ENCODE results near the gene CCNQ. TPM values are rescaled to one million over a fixed set of nuclear protein-coding genes. Genes with fewer than 3 reads are reported as not detected.

Gene CCNQ
- total RNA-seq, 1 donor from 2014 or later, result 21.7 TPM

GRCh38 chrX:153571534-153571908 is 27.4 kb downstream of the CCNQ start:
- Mint-ChIP-seq H3K27me3 (ENCODE audit: low read depth, unreplicated experiment) (peaks cover 20% of the 10 kb centered on the region), H3K4me3 (ENCODE audit: unreplicated experiment) (no peak overlapping the region), H3K27ac (ENCODE audit: unreplicated experiment) (no peak overlapping the region), H3K36me3 (ENCODE audit: low read depth, unreplicated experiment) (no peaks in the 10 kb centered on the region), H3K9me3 (ENCODE audit: unreplicated experiment) (no peaks in the 10 kb centered on the region), H3K4me1 (ENCODE audit: low read depth, unreplicated experiment) (no peaks in the 10 kb centered on the region)
- Histone ChIP-seq H3K9me3 (ENCODE audit: insufficient read depth, low read depth, low read length) (no peaks in the 10 kb centered on the region), H2AFZ (ENCODE audit: low read depth, low read length) (no peak overlapping the region), H3K4me2 (ENCODE audit: low read length) (no peak overlapping the region), H3K79me2 (ENCODE audit: insufficient read depth, low read length) (no peaks in the 10 kb centered on the region), H3K27me3 (ENCODE audit: insufficient read depth, low read length) (no peaks in the 10 kb centered on the region), H3K27ac (ENCODE audit: low read depth, low read length) (no peak overlapping the region), H3K36me3 (ENCODE audit: insufficient read depth, low read length) (no peaks in the 10 kb centered on the region), H3K4me1 (ENCODE audit: insufficient read depth, low read length) (no peaks in the 10 kb centered on the region), H4K20me1 (ENCODE audit: insufficient read depth, low read length) (no peaks in the 10 kb centered on the region), H3K9ac (ENCODE audit: low read length) (no peak overlapping the region), H3K4me3 (ENCODE audit: insufficient read depth, low read depth, low read length) (no peak overlapping the region)
- no peak for DNase-seq (ENCODE audit: low read depth)
- no peak for FAIRE-seq
- TF ChIP-seq, protein P1, sequence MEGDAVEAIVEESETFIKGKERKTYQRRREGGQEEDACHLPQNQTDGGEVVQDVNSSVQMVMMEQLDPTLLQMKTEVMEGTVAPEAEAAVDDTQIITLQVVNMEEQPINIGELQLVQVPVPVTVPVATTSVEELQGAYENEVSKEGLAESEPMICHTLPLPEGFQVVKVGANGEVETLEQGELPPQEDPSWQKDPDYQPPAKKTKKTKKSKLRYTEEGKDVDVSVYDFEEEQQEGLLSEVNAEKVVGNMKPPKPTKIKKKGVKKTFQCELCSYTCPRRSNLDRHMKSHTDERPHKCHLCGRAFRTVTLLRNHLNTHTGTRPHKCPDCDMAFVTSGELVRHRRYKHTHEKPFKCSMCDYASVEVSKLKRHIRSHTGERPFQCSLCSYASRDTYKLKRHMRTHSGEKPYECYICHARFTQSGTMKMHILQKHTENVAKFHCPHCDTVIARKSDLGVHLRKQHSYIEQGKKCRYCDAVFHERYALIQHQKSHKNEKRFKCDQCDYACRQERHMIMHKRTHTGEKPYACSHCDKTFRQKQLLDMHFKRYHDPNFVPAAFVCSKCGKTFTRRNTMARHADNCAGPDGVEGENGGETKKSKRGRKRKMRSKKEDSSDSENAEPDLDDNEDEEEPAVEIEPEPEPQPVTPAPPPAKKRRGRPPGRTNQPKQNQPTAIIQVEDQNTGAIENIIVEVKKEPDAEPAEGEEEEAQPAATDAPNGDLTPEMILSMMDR (IDR thresholded peaks at IDR 0.05; ENCODE audit: insufficient read depth, low read depth, low read length), result no peak
- no peak for TF ChIP-seq EZH2 (IDR thresholded peaks at IDR 0.05; ENCODE audit: insufficient read depth, low read length)

GRCh38 chrX:153569475-153569874 is 29.5 kb downstream of the CCNQ start:
- Histone ChIP-seq H3K4me1 (ENCODE audit: insufficient read depth, low read length) (no peaks in the 10 kb centered on the region), H3K4me3 (ENCODE audit: insufficient read depth, low read depth, low read length) (no peak overlapping the region), H4K20me1 (ENCODE audit: insufficient read depth, low read length) (no peaks in the 10 kb centered on the region), H3K9me3 (ENCODE audit: insufficient read depth, low read depth, low read length) (no peaks in the 10 kb centered on the region), H3K36me3 (ENCODE audit: insufficient read depth, low read length) (no peaks in the 10 kb centered on the region), H3K9ac (ENCODE audit: low read length) (no peak overlapping the region), H3K27me3 (ENCODE audit: insufficient read depth, low read length) (no peaks in the 10 kb centered on the region), H3K4me2 (ENCODE audit: low read length) (no peak overlapping the region), H3K27ac (ENCODE audit: low read depth, low read length) (no peak overlapping the region), H2AFZ (ENCODE audit: low read depth, low read length) (no peak overlapping the region), H3K79me2 (ENCODE audit: insufficient read depth, low read length) (no peaks in the 10 kb centered on the region)
- no peak overlapping the region for H3K27ac Mint-ChIP-seq (ENCODE audit: unreplicated experiment)
- no peak for FAIRE-seq
- no peak for DNase-seq (ENCODE audit: low read depth)
- no peak for TF ChIP-seq EZH2 (IDR thresholded peaks at IDR 0.05; ENCODE audit: insufficient read depth, low read length)
- TF ChIP-seq, protein P1 (IDR thresholded peaks at IDR 0.05; ENCODE audit: insufficient read depth, low read depth, low read length), result no peak
- H3K4me3 Mint-ChIP-seq (ENCODE audit: unreplicated experiment), result no peak overlapping the region
- H3K4me1 Mint-ChIP-seq (ENCODE audit: low read depth, unreplicated experiment), result no peaks in the 10 kb centered on the region
- no peaks in the 10 kb centered on the region for H3K36me3 Mint-ChIP-seq (ENCODE audit: low read depth, unreplicated experiment)
- H3K27me3 Mint-ChIP-seq (ENCODE audit: low read depth, unreplicated experiment), result peaks cover 16% of the 10 kb centered on the region
- H3K9me3 Mint-ChIP-seq (ENCODE audit: unreplicated experiment), result no peaks in the 10 kb centered on the region

GRCh38 chrX:153568451-153569011 is 30.4 kb downstream of the CCNQ start:
- no peak overlapping the region for H3K9ac ChIP-seq (ENCODE audit: low read length)
- H3K4me1 ChIP-seq (ENCODE audit: insufficient read depth, low read length), result no peaks in the 10 kb centered on the region
- no peaks in the 10 kb centered on the region for H3K27me3 ChIP-seq (ENCODE audit: insufficient read depth, low read length)
- H3K4me3 Mint-ChIP-seq (ENCODE audit: unreplicated experiment), result no peak overlapping the region
- DNase-seq (ENCODE audit: low read depth), result no peak
- no peak for FAIRE-seq
- H3K36me3 Mint-ChIP-seq (ENCODE audit: low read depth, unreplicated experiment), result no peaks in the 10 kb centered on the region
- H3K4me3 ChIP-seq (ENCODE audit: insufficient read depth, low read depth, low read length), result no peak overlapping the region
- TF ChIP-seq, protein P1 (IDR thresholded peaks at IDR 0.05; ENCODE audit: insufficient read depth, low read depth, low read length), result no peak
- no peak for TF ChIP-seq EZH2 (IDR thresholded peaks at IDR 0.05; ENCODE audit: insufficient read depth, low read length)
- H3K27ac ChIP-seq (ENCODE audit: low read depth, low read length), result no peak overlapping the region
- H3K4me1 Mint-ChIP-seq (ENCODE audit: low read depth, unreplicated experiment), result no peaks in the 10 kb centered on the region
- no peak overlapping the region for H3K4me2 ChIP-seq (ENCODE audit: low read length)
- H3K27ac Mint-ChIP-seq (ENCODE audit: unreplicated experiment), result no peak overlapping the region
- H3K36me3 ChIP-seq (ENCODE audit: insufficient read depth, low read length), result no peaks in the 10 kb centered on the region
- no peaks in the 10 kb centered on the region for H3K79me2 ChIP-seq (ENCODE audit: insufficient read depth, low read length)
- no peaks in the 10 kb centered on the region for H3K9me3 ChIP-seq (ENCODE audit: insufficient read depth, low read depth, low read length)
- H3K9me3 Mint-ChIP-seq (ENCODE audit: unreplicated experiment), result no peaks in the 10 kb centered on the region
- no peak overlapping the region for H2AFZ ChIP-seq (ENCODE audit: low read depth, low read length)
- H3K27me3 Mint-ChIP-seq (ENCODE audit: low read depth, unreplicated experiment), result peaks cover 13% of the 10 kb centered on the region
- H4K20me1 ChIP-seq (ENCODE audit: insufficient read depth, low read length), result no peaks in the 10 kb centered on the region
